Posterior cingulate gyrus (tissue), 11 donors: ENCODE results near the gene MIPEP.
"Not testable (repeated sequence)": the region's sequence is repeated elsewhere in the genome, so short reads cannot be mapped to it uniquely, and the experiment has no call there.

ENCODE experiments used
- DNase-seq, 10 donors: peaks; one replicate each; pipeline versions ENCODE4 v3.0.0 to v3.0.0-alpha.2; 2020 to 2021; ENCODE audit warnings: mixed read lengths in 3 of 10
- intact Hi-C: fragments of 100-400 bp; cut with DNase I; formaldehyde crosslinking; loops from one replicate; pipeline ENCODE4 v1.15.1; 2023

Gene MIPEP

DNA sequence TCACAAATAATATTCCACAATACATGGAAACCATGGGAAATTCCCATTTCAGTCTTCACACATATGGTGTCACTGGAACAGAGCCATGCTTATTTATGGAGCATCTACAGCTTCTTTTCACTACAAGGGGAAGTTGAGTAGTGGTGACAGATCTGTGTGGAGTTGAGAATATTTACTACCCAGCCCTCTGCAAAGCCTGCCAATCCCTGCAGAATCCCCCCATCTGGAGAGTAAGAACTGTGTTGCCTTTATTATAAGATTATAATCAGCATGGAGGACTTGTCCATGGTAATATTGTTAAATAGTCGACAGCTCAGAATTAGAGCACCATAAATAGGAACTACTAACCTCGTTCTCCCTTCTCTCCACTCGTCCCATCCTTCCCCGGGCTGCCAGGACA, 4.6 kb upstream of the MIPEP start:
- DNase-seq, intact Hi-C loops: not testable (repeated sequence)

DNA sequence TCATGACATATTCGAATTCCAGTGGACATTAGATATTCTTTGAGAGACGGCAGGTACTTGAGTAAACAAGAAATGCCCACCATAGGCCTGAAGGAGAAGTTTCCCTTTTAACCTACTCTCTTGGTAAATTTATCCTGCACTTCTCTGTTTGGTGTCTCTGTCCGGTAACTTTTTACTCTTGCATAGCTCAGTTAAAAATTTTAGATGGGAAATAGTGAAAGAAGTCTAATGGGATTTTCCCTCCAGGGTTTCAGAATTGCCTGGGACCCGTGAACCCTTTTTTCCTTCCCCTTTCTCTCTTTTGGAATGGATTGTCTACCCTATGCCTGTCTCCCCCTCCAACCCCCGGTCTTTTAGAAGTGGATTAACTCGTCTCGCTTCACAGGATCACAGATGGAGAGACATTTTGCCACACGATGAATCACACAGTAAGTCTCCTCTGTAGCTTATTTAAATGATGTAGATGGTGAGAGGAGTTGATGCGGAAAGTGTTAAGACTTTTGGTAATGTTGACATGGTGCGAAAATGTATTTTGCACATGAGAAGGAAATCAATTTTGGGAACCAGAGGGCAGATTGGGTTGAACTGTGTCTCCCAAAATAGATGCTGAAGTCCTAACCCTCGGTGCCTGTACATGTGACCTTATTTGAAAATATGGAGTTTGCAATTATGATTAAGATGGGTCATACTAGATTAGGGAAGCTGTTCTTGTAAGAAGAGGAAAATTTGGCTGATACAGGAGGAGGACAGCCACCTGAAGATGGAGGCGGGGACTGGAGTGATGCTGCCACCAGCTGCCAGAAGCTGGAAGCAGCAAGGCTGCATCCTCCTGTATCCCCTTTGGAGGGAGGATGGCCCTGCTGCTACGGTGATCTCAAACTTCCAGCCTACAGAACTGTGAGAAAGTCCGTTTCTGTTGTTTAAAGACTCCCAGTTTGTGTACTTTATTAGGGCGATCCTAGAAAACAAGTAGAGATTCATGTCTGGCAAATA, 711 bp upstream of the MIPEP start:
- intact Hi-C loops: no loop called here
- DNase-seq: peak in 1 of 10 donors; percentile 84

DNA sequence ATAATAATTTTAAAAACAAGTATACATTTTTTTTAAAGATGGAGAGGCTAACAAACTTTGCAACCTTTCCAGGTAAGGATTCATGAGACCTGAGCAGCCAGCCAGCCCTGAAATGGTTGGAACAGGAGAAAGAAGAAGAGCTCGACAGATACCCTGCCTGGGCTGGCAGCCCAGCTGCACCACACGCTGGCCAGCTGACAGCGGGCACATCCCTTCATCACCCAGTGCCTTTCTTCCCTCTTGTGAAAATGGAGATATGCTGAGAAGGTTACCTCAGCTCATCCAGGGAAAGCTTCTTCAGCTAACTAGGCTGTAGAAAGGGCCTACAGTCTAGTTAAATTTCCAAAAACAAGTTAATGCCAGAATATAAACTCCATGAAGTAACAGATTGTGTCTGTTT, 4.8 kb downstream of the MIPEP start:
- intact Hi-C loops: not testable (repeated sequence)
- DNase-seq: peak in 2 of 10 donors; percentile 41 to 84

DNA sequence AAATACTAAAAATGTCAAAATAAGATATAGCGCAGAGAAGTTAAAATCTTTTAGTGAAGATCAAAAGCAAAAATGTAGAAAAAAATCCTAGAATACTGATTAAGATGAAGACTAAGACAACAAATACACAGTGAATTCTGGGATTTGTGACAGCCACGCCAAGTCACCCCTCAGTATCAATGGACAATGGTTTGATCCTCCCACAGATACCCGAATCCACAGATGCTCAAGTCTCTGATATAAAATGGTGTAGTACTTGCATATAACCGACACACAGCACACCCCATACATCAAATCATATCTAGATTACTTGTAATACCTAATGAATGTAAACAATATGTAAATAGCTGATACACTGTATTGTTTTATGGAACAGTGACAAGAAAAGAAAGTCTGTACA, 5.9 kb downstream of the MIPEP start:
- DNase-seq: no peak
- intact Hi-C loops: no loop called here

DNA sequence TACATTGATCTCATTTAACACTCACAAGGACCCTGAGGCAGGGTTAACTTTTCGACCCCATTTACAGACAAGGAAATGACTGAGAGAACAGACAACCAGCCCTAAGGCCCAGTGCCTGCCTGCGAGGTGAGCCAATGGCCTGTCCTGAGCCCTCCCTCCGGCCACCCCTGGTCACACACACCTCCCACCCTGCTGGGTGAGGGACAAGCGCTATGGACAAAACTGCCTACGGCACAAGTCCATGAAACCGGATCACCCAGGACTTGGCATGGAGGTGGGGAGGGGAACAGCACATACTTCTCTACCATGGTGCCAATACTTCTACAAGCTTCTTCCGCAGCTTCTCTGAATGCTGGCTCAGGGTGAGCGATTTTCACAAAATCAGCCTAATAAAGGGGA, 7.8 kb downstream of the MIPEP start:
- DNase-seq, intact Hi-C loops: not testable (repeated sequence)

DNA sequence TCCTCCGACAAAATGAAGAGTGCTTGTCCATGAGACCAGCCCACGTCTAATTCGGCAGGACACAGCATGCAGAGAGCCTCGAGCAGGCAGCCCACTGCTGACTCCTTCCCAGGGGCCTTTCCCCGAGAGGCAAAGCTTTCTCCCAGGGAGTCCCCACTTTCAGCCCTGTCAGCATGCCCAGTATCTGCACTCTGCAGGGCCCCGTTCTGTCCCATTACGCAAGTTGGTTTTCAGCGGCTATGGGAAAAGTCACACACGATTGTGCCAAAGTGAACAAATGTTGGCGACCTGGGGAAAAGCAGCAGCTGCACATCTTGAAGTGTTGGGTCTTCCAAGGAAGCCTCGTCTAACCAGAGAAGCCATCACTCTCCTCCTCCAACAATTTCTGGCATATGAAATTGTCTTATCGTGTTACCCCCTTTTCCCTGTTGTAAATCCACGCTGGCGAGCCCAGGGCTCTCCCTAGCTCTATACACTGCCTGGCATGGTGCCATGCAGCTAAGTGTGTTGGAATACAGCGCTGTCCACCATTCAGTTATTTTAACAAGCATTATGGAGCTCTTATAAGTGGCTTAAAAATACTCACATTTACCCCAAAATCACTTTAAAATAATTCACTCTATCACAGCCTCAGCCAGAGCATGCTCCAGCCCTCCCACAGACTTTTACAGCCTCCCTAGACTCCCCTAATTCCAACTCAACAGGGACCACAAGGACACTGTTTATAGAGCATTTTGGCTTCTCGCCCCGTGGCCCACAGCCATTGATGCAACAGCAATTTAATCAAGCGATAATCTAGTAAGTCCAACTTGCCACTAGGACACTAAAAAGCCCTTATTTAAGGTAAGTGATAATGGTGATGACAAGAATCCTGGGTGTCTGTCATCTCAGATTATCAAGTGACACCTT, 8.5 kb downstream of the MIPEP start:
- intact Hi-C loops, DNase-seq: not testable (repeated sequence)

DNA sequence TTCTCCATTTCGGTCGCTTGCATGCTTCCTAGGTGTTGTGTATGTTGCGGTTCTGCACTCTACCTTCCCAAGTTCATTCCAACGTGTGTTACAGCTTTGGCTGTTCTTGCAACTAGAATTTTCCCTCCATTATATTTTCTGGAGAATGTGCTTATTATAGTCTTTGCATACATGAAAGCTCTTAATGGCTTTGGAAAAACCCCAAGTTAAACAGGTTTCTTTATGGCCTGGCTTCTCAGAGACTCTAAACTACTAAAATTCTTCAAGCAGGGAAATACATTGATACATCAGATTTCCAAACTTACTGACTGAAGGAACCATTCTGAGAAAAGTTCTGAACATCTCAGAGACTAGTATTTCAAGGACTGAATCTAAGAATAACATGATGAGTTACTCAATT, 11.9 kb downstream of the MIPEP start:
- intact Hi-C loops: loop anchor here (10.0 kb wide), 1 partner anchor 302 kb away; the partner anchor contains the start of gene TNFRSF19
- DNase-seq: no peak

DNA sequence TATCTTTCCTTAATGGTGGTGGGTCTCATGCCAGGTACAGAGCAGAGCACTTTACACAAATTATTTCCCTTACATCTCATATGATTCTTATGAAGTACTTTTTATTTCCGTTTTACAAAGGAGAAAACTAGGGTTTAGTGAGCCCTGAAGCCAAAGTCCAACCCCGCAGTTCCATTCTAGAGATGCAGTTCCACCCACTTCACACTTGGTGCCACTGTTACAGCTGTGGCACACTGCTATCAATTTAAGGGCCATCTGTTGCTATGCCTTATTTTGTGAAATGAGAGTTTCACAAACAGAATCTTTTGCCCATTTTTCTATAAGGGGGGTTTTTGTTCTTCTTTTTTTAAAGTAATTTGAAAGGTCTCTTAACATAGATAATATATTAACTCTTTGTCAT, 12.9 kb downstream of the MIPEP start:
- DNase-seq: peak in 1 of 10 donors; percentile 38
- intact Hi-C loops: loop anchor here (1.0 to 10.0 kb wide), 2 partner anchors 23 to 301 kb away; partner anchors contain the start of gene TNFRSF19

DNA sequence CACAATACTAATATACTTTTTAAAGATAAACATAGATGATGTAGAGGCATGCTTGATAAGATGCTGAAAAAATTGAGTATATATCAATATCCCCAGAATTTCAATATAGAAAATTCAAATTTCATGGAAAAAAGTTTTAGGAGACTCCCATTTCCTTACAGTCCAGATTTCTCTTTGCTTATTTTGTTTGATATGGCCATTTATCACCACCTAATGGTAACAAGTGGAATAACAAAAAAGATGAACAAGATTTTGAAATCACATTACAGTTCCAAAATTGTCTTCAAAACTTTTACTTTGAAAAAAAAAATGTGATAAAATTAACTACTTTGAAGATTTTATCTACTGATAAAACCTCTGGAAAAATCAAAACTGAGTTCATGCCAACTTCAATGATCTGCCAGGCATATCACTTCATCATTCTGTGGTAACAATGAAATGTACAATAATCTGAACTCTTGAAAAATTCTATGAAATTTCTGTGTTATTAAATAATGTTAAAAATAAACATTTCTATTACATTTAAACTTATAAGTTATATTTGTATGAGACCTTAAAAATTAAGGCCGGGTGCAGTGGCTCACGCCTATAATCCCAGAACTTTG, 17.5 kb downstream of the MIPEP start:
- DNase-seq: no peak
- intact Hi-C loops: loop anchor here (2.0 to 10.0 kb wide), 2 partner anchors 297 to 405 kb away; partner anchors contain the start of gene TNFRSF19

DNA sequence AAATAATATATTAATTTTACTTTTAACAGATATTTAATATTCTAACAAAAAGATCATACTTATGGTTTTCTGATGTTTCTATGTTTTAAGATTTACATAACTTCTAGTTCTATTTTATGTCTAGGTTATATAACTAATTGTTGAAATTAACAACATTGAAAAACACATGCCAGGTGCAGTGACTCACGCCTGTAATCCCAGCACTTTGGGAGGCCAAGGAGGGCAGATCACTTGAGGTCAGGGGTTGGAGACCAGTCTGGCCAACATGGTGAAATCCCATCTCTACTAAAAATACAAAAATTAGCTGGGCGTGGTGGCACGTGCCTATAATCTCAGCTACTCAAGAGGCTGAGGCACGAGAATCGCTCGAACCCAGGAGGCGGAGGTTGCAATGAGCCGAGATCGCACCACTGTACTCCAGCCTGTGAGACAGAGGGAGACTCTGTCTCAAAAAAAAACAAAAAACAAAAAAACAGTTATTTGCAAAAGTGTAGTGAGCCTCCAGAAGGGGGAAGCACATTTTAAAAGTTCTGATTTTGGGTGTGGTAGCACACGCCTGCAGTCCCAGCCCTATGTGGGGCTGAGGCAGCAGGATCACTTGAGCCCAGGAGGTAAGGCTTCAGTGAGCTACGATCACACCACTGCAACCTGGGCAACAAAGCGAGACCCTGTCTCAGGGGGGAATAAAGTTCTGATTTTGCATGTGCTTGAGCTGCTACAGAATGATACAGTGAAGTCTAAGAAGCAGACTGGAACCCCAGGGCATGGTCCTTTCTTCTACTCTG, 18.7 kb downstream of the MIPEP start:
- DNase-seq: no peak
- intact Hi-C loops: loop anchor here (10.0 kb wide), 1 partner anchor 296 kb away; the partner anchor contains the start of gene TNFRSF19

DNA sequence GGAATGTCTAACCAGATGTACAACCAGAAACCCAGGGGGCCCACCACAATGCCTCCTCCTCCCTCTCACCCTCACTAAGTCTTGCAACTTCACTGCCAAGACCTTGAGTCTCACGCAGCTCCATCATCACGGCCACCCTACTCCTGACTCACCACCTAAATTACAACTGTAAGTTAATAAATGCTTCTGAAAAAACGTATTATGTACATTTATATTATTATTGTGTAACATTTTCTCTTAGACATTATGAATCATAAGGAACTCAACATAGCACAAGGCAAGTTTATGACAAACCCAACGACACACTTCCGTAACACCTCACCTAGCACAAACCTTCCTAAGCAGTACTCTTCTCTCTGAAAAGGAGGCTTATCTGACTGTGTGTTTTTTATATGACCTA, 20.7 kb downstream of the MIPEP start:
- no peak for DNase-seq
- intact Hi-C loops: no loop called here

DNA sequence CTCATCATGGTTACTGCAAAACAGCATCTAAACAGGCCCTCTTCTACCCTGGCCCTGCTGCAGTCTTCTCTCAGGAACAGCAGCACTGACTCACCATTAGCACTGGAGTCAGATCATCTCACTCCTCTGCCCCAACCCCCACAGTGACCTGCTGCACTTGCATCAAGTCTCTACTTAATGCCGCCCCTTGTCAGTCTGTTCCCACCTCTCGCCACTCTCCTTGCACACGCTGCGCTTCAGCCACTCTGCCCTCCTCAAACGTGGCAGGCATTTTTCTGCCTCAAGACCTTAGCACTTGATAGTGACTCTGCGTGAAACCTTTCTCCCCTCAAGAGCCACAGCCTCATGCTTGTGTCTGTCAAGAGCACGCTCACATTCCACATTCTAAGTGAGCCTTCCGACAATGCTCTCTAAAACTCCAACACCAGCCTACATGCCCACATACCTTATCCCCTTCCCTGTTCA, 22.1 kb downstream of the MIPEP start:
- DNase-seq: no peak
- intact Hi-C loops: no loop called here

DNA sequence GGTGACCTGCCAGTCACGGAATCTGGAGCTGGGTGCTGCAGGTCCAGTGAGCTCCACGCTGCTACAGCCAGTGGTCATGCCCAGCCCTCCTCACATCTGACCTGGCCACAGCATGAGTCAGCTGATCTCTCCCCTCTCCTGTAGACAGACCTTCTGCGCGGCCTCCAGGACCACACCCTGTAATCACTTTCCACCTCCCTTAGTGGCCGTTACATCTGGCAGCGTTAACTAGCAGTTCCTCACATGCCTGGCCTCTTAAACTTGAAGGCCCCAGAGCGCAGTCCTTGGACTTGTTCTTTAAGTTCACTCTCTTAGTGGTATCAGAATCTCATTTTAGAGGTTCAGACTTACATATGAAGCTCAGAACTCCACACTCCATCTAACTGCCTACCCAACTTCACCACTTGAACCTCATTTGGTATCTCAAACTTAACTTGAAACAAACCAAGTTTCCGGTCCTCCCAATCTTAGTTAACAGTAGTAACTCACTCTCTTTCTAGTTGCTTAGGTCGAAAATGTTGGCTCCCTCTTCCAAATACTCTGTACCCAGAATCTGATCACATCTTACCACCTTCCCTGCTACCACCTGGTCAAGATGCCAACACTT, 22.7 kb downstream of the MIPEP start:
- intact Hi-C loops: no loop called here

DNA sequence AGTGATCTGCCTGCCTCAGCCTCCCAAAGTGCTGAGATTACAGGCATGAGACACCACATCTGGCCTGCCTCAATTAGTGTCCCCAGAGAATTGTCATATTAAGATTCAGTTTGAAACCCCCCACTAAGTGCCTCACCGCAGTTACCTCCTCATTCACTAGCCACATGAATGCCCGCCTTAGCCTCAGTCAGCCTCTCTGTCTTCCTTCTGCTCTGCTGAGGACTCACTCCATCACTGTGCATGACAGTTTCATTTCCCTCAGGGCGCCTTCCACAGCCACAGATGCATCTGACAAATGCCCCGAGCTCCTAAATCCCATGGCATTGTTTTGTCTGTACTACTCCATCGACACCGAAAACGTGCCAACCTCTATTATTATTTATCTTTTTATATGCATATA, 23.3 kb downstream of the MIPEP start:
- intact Hi-C loops: no loop called here
- DNase-seq: no peak

More for the DNA sequence above, 22.7 kb downstream of the MIPEP start:
- no peak for DNase-seq

DNA sequence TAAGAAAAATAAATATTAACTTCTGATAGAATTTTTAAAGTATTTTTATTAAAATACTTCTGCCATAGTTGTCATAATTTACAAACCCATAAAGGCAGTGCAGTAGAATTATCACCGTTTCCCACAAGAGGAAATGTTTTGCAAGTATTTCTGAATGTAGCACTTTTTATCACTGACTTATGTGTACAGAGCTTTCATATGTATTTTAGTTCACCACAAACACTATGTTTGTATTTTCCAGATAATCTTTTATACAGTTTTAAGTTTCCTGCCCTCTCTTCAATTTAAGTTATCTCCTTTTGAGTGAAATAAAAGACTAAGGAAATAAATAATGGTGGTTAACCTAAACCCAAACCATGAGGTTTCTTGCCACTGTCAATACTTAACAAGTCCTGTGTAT, 24.2 kb downstream of the MIPEP start:
- no peak for DNase-seq
- intact Hi-C loops: no loop called here

DNA sequence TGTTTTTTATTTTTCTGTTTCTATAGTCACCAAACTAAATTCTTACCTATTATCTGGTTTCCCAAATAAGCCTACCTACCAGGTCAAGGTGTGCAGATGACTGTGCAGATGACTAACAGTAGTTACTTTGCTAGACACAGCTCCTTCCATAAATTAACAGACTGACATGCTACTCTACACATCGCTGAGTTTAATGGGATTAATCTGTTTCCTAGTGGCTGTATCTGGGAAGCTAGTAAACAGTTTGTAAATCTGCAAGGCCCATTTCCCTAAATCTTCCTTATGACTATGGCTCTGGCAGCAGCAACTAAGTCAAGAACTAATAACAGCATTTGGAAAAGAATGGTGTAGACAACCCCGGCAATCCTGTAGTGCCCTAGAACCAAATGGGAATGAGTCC, 27.9 kb downstream of the MIPEP start:
- no peak for DNase-seq
- intact Hi-C loops: no loop called here

DNA sequence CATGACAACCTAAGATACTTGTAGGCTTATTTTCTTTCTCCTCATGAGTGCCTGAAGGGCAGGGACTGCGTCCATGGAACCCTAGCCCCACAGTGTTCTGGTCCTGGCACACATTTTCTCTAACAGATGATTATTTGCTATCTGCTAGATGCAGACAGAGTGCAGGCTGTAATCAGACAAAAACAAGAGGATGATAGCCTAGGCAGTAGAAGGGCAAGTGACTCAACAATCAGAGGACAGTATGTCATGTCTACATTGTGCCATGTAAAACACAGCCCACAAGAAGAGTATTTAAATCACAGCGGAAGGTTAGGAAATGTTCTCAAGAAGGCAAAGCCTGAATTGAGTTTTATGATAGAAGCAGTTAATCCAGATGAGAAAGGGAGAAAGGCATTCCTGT, 29.3 kb downstream of the MIPEP start:
- DNase-seq: no peak
- intact Hi-C loops: no loop called here

DNA sequence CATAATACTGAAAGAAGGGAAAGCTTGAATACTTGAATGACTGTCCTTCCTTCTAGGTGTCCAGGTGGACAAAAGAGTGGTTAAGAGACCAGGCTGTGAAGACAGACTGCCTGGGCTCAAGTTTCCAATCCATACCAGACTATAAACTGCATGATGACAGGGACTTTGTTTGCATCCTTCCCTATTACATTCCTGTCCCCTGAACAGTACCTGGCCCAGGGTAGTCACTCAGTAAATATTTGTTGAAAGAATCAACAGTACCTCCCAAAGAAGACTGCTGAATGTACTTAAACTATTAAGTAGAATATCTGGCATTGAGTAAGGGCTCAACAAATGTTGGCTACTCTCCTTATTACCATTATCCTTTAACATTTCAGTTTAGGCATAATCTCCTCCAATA, 29.7 kb downstream of the MIPEP start:
- intact Hi-C loops: no loop called here
- DNase-seq: no peak

DNA sequence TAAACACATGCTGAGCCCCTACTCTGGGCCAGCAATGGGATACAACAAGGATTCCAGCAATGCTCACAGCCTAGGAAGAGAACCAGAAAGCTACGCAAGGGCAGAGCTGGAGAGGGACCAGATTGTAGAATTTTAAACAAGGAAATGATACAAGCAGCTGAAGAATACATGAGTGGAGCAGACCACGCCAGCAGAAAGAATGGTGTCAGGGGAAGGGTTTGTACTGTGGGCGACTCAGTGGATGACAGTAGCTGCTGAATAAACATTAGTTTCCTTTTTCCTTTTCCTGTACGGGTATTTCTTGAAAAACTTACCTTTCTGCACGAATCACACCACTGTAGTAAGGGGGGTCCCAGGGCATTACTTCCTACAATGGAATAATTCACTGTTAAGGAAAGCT, 30.7 kb downstream of the MIPEP start:
- no peak for DNase-seq
- intact Hi-C loops: no loop called here
